Mesenchymal stem cell (in vitro differentiated cells and primary cell): ENCODE data around the gene TSPAN4.

ENCODE experiments used
- DNase-seq: peaks from one replicate; pipeline ENCODE4 v3.0.0-alpha.2; 2013
- H2AFZ ChIP-seq: one replicate; pipeline ENCODE4 v1.6.1; 2013; ENCODE audit warnings: low read depth, mild to moderate bottlenecking, control low read depth, inconsistent platforms, low read length, moderate library complexity
- H2AK5ac ChIP-seq: 2 replicates; pipeline ENCODE4 v1.6.1; 2013; ENCODE audit warnings: low read length, moderate library complexity, mild to moderate bottlenecking, inconsistent platforms; ENCODE audit not compliant: severe bottlenecking
- H2BK120ac ChIP-seq: one replicate; pipeline ENCODE4 v1.6.1; 2013; ENCODE audit warnings: low read depth, mild to moderate bottlenecking, inconsistent platforms, low read length, moderate library complexity
- H2BK12ac ChIP-seq, 2 experiments: one replicate each; pipeline ENCODE4 v1.6.1; 2013; ENCODE audit warnings: inconsistent platforms in 2 of 2, low read length in 2 of 2, mild to moderate bottlenecking in 2 of 2, moderate library complexity in 2 of 2, control low read depth in 1 of 2
- H2BK15ac ChIP-seq: one replicate; pipeline ENCODE4 v1.6.1; 2013; ENCODE audit warnings: mild to moderate bottlenecking, low read depth, inconsistent platforms; ENCODE audit not compliant: poor library complexity, severe bottlenecking
- H2BK5ac ChIP-seq: 2 replicates; pipeline ENCODE4 v1.6.1; 2013; ENCODE audit warnings: low read depth, mild to moderate bottlenecking, low read length, control low read depth, inconsistent platforms; ENCODE audit not compliant: poor library complexity, severe bottlenecking
- H3K14ac ChIP-seq, 2 experiments: one replicate each; pipeline ENCODE4 v1.6.1; 2013; ENCODE audit warnings: inconsistent platforms in 2 of 2, low read length in 2 of 2, control low read depth in 1 of 2, mild to moderate bottlenecking in 1 of 2, moderate library complexity in 1 of 2
- H3K18ac ChIP-seq, 2 experiments: one replicate each; pipeline ENCODE4 v1.6.1; 2013; ENCODE audit warnings: inconsistent platforms in 2 of 2, low read length in 2 of 2, control low read depth in 1 of 2, low read depth in 1 of 2, mild to moderate bottlenecking in 1 of 2
- H3K23ac ChIP-seq, 2 experiments: one replicate each; pipeline ENCODE4 v1.6.1; 2013; ENCODE audit warnings: inconsistent platforms in 2 of 2, low read length in 2 of 2, mild to moderate bottlenecking in 2 of 2, moderate library complexity in 2 of 2, control low read depth in 1 of 2
- H3K27ac ChIP-seq: 2 replicates; pipeline ENCODE4 v1.5.1; 2013; ENCODE audit warnings: mild to moderate bottlenecking, moderate library complexity, low read length, control low read depth, inconsistent platforms; ENCODE audit not compliant: poor library complexity, severe bottlenecking
- H3K27me3 ChIP-seq, 2 experiments: 2 replicates each; pipeline versions ENCODE4 v1.6.1 to v1.7.0; 2013; ENCODE audit warnings: low read length in 2 of 2, mild to moderate bottlenecking in 2 of 2, moderate library complexity in 2 of 2, control low read depth in 1 of 2, inconsistent platforms in 1 of 2; ENCODE audit not compliant: control insufficient read depth in 1 of 2, insufficient read depth in 1 of 2
- H3K36me3 ChIP-seq, 2 experiments: 2 replicates each; pipeline versions ENCODE4 v1.6.1 to v1.7.0; 2013; ENCODE audit warnings: low read length in 2 of 2, control low read depth in 1 of 2, inconsistent platforms in 1 of 2, low read depth in 1 of 2, mild to moderate bottlenecking in 1 of 2; ENCODE audit not compliant: insufficient read depth in 2 of 2, control insufficient read depth in 1 of 2
- H3K4ac ChIP-seq, 2 experiments: one replicate each; pipeline ENCODE4 v1.6.1; 2013; ENCODE audit warnings: inconsistent platforms in 2 of 2, low read length in 2 of 2, mild to moderate bottlenecking in 2 of 2, moderate library complexity in 2 of 2, control low read depth in 1 of 2, low read depth in 1 of 2
- H3K4me1 ChIP-seq: 2 replicates; pipeline ENCODE4 v1.6.1; 2013; ENCODE audit warnings: low read depth, low read length, control low read depth; ENCODE audit not compliant: control insufficient read depth, insufficient read depth
- H3K4me2 ChIP-seq: 2 replicates; pipeline ENCODE4 v1.6.1; 2013; ENCODE audit warnings: low read length, mild to moderate bottlenecking, inconsistent platforms; ENCODE audit not compliant: poor library complexity, severe bottlenecking
- H3K4me3 ChIP-seq, 2 experiments: 2 replicates each; pipeline versions ENCODE4 v1.5.1 to v1.7.0; 2013; ENCODE audit warnings: low read length in 2 of 2, mild to moderate bottlenecking in 2 of 2, control low read depth in 1 of 2, low read depth in 1 of 2; ENCODE audit not compliant: insufficient read depth in 1 of 2
- H3K79me1 ChIP-seq: replicated peaks from 2 replicates; pipeline ENCODE4 v1.6.1; 2013; ENCODE audit warnings: mild to moderate bottlenecking, control low read depth, low read length, inconsistent platforms; ENCODE audit not compliant: poor library complexity, severe bottlenecking
- H3K9ac ChIP-seq: 2 replicates; pipeline ENCODE4 v1.7.0; 2013; ENCODE audit warnings: mild to moderate bottlenecking, low read length, moderate library complexity
- H3K9me3 ChIP-seq: 2 replicates; pipeline ENCODE4 v1.7.0; 2013; ENCODE audit warnings: mild to moderate bottlenecking, low read length; ENCODE audit not compliant: control insufficient read depth
- H4K8ac ChIP-seq: one replicate; pipeline ENCODE4 v1.6.1; 2013; ENCODE audit warnings: inconsistent platforms, mild to moderate bottlenecking, low read length, moderate library complexity
- H4K91ac ChIP-seq: one replicate; pipeline ENCODE4 v1.6.1; 2013; ENCODE audit warnings: mild to moderate bottlenecking, low read length, inconsistent platforms
- WGBS: methylation state at CpG from one replicate; pipeline ENCODE4 v1.1.7; 2013; ENCODE audit warnings: mixed read lengths; 5-methylcytosine and 5-hydroxymethylcytosine counted together

Gene TSPAN4

DNA sequence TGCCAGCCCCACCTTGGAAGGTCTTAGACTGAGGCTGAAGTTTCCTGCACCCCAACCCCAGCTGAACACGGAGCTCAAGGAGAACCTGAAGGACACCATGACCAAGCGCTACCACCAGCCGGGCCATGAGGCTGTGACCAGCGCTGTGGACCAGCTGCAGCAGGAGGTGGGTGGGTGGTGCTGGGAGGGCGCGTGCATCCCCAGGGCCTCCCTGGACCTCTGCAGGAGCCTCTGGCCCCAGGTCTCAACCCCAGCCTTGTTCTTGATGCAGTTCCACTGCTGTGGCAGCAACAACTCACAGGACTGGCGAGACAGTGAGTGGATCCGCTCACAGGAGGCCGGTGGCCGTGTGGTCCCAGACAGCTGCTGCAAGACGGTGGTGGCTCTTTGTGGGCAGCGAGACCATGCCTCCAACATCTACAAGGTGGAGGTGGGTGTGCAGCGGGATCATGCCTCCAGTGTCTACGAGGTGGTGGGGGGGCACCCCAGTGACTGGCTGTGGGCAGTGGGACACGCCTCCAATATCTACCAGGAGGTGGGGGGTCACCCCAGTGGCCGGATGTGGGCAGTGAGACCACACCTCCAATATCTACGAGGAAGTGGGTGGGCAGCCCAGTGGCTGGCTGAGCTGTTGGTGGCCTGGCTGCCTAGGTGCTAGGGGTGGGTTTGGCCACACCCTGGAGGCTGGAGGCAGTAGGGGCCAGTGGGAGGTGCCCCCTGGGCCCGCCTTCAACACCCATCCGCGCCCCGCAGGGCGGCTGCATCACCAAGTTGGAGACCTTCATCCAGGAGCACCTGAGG, 5.3 kb upstream of the TSPAN4 start:
- H2BK12ac ChIP-seq = no peak overlapping the region
- no peak overlapping the region for H3K4me2 ChIP-seq
- H2AFZ ChIP-seq = no peak overlapping the region
- H3K4me1 ChIP-seq = peaks cover 66% of the 10 kb centered on the region
- H3K4ac ChIP-seq = no peak overlapping the region
- no peak overlapping the region for H2AK5ac ChIP-seq
- 95% methylated on average over 22 of the region's 22 CpGs for WGBS
- no peaks in the 10 kb centered on the region for H3K9me3 ChIP-seq
- no peak overlapping the region for H3K18ac ChIP-seq
- peak overlapping the region; percentile 19 for H4K91ac ChIP-seq
- H3K14ac ChIP-seq = no peak overlapping the region
- H3K79me1 ChIP-seq = no peaks in the 10 kb centered on the region
- no peaks in the 10 kb centered on the region for H3K27me3 ChIP-seq
- DNase-seq = no peak
- H4K8ac ChIP-seq = no peak overlapping the region
- H3K36me3 ChIP-seq = peaks cover 52 to 57% of the 10 kb centered on the region in 2 experiments
- H2BK5ac ChIP-seq = no peak overlapping the region
- H3K4me3 ChIP-seq = no peak overlapping the region
- H2BK15ac ChIP-seq = no peak overlapping the region
- H3K27ac ChIP-seq = peak overlapping the region; percentile 2
- H2BK120ac ChIP-seq = no peak overlapping the region
- H3K23ac ChIP-seq = no peak overlapping the region
- H3K9ac ChIP-seq = no peak overlapping the region

GRCh38 chr11:837990-838307, 4.7 kb upstream of the TSPAN4 start:
- Histone ChIP-seq H3K27me3 (no peaks in the 10 kb centered on the region), H3K79me1 (no peaks in the 10 kb centered on the region), H4K8ac (no peak overlapping the region), H3K36me3 (peaks cover 52 to 57% of the 10 kb centered on the region in 2 experiments), H3K23ac (no peak overlapping the region), H3K18ac (no peak overlapping the region), H2BK120ac (no peak overlapping the region), H2BK5ac (no peak overlapping the region), H3K27ac (no peak overlapping the region), H2BK12ac (no peak overlapping the region), H3K4me3 (no peak overlapping the region), H4K91ac (no peak overlapping the region), H3K4me2 (no peak overlapping the region), H3K14ac (no peak overlapping the region), H2BK15ac (no peak overlapping the region), H3K9me3 (no peaks in the 10 kb centered on the region), H3K4me1 (peaks cover 65% of the 10 kb centered on the region), H3K4ac (no peak overlapping the region), H2AK5ac (no peak overlapping the region), H3K9ac (no peak overlapping the region), H2AFZ (no peak overlapping the region)
- 83% methylated on average over 8 of the region's 8 CpGs for WGBS
- DNase-seq = no peak

GRCh38 chr11:838441-839279, 4.0 kb upstream of the TSPAN4 start:
- no peak overlapping the region for H3K4ac ChIP-seq

DNA sequence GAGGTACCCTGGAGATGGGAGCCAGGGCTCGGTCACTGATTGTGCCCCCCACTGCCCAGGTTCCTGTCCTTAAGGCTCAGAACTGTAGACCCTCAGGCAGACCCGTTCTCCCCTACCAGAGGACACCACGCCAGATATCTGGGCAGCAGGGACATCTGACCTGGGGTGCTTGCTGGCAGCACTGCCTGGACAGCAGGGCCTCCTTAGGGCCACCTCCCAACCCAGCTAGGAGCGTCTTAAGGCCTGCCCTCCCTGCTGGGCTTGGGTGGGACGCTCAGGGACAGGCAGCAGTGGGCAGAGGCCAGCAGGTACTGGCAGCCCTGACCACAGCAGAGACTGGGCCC, 3.4 kb upstream of the TSPAN4 start:
- Histone ChIP-seq H3K36me3 (peaks cover 52 to 57% of the 10 kb centered on the region in 2 experiments), H3K14ac (no peak overlapping the region), H2AFZ (no peak overlapping the region), H3K4me2 (no peak overlapping the region), H3K79me1 (no peaks in the 10 kb centered on the region), H2BK120ac (no peak overlapping the region), H3K4me3 (no peak overlapping the region), H3K9me3 (no peaks in the 10 kb centered on the region), H3K18ac (no peak overlapping the region), H2AK5ac (no peak overlapping the region), H3K23ac (peak overlapping the region in 1 of 2 experiments; percentile 74), H3K27ac (peak overlapping the region; percentile 9), H4K8ac (no peak overlapping the region), H2BK15ac (no peak overlapping the region), H3K4ac (no peak overlapping the region), H2BK12ac (no peak overlapping the region), H4K91ac (no peak overlapping the region), H3K27me3 (no peaks in the 10 kb centered on the region), H3K4me1 (peaks cover 69% of the 10 kb centered on the region), H3K9ac (peak overlapping the region; percentile 96), H2BK5ac (no peak overlapping the region)
- no peak for DNase-seq
- 95% methylated on average over 5 of the region's 5 CpGs for WGBS

More at GRCh38 chr11:838441-839279, 4.0 kb upstream of the TSPAN4 start:
- Histone ChIP-seq H2BK15ac (no peak overlapping the region), H3K27me3 (no peaks in the 10 kb centered on the region), H3K36me3 (peaks cover 52 to 57% of the 10 kb centered on the region in 2 experiments), H3K27ac (peak overlapping the region; percentile 16), H2BK5ac (no peak overlapping the region), H3K9ac (peak overlapping the region; percentile 96), H3K4me3 (no peak overlapping the region), H3K4me2 (no peak overlapping the region), H3K79me1 (no peaks in the 10 kb centered on the region), H4K91ac (no peak overlapping the region), H3K23ac (peak overlapping the region in 1 of 2 experiments; percentile 74), H2AK5ac (peak overlapping the region; percentile 11), H4K8ac (no peak overlapping the region), H2AFZ (no peak overlapping the region), H2BK120ac (no peak overlapping the region), H3K9me3 (no peaks in the 10 kb centered on the region), H2BK12ac (peak overlapping the region in 1 of 2 experiments; percentile 3), H3K4me1 (peaks cover 68% of the 10 kb centered on the region), H3K14ac (no peak overlapping the region), H3K18ac (peak overlapping the region in 1 of 2 experiments; percentile 37)
- WGBS = 63% methylated on average over 17 of the region's 17 CpGs
- peak; percentile 43 for DNase-seq
